Measurements from ENCODE around the gene GJB1. TPM values are rescaled to one million over a fixed set of nuclear protein-coding genes. Genes with fewer than 3 reads are reported as not detected.

GJB1 gene
- total and polyA plus RNA-seq, 2 experiments from 2014 or later, result 0.14 TPM; not detected in 1

GRCh38 chrX:71252221-71252620 is 29.2 kb downstream of the GJB1 start:
- ATAC-seq, result no peak

More at GRCh38 chrX:71252221-71252620, 29.2 kb downstream of the GJB1 start:
- no peaks in the 10 kb centered on the region for H3K9me2 ChIP-seq (ENCODE audit: insufficient read depth)
- H3K4me1 ChIP-seq (ENCODE audit: insufficient read depth), result peaks cover 10% of the 10 kb centered on the region
- peak overlapping the region; percentile 92 for H3K4me3 Mint-ChIP-seq
- H3K4me3 ChIP-seq, result peak overlapping the region; percentile 89
- H3K27ac Mint-ChIP-seq, result peak overlapping the region; percentile 27; the same call in 1 of the 2 replicates
- no peak for DNase-seq (ENCODE audit: low spot score)
- peak overlapping the region; percentile 79 for H3K4me2 ChIP-seq
- H3K36me3 ChIP-seq (ENCODE audit: insufficient read depth), result no peaks in the 10 kb centered on the region; the same call in 1 of the 2 replicates
- H3K79me2 ChIP-seq (replicated peaks; ENCODE audit: insufficient read depth), result peaks cover 16% of the 10 kb centered on the region
- H3K27me3 Mint-ChIP-seq (ENCODE audit: insufficient read depth, low read depth, poor library complexity), result peaks cover 9% of the 10 kb centered on the region
- no peaks in the 10 kb centered on the region for H3F3A ChIP-seq (replicated peaks; ENCODE audit: low read depth)
- H2AFZ ChIP-seq, result no peak overlapping the region
- H4K20me1 ChIP-seq (replicated peaks; ENCODE audit: insufficient read depth), result no peaks in the 10 kb centered on the region; the same call in 1 of the 2 replicates
- no peaks in the 10 kb centered on the region for H3K27me3 ChIP-seq (ENCODE audit: insufficient read depth)
- peaks cover 40% of the 10 kb centered on the region for H3K36me3 Mint-ChIP-seq (ENCODE audit: low read depth)
- no peaks in the 10 kb centered on the region for H3K9me3 Mint-ChIP-seq
- no peak overlapping the region for H3K27ac ChIP-seq (ENCODE audit: low read depth)
- TF ChIP-seq ETS1 (IDR thresholded peaks at IDR 0.05) (no peak), JUNB (IDR thresholded peaks at IDR 0.05; ENCODE audit: unreplicated experiment) (no peak), CTCF (conservative IDR thresholded peaks at IDR 0.05; ENCODE audit: low read depth in 2 of 2) (no peak), ZNF462 (CRISPR knock-in tag; IDR thresholded peaks at IDR 0.05) (no peak), NANOG (IDR thresholded peaks at IDR 0.05; ENCODE audit: borderline replicate concordance) (no peak), ZNF114 (CRISPR knock-in tag; IDR thresholded peaks at IDR 0.05) (no peak), CREB1 (CRISPR knock-in tag; IDR thresholded peaks at IDR 0.05; ENCODE audit: low read depth) (no peak), EZH2 (IDR thresholded peaks at IDR 0.05; ENCODE audit: low read depth, unreplicated experiment) (no peak), POLR2AphosphoS5 (IDR thresholded peaks at IDR 0.05; ENCODE audit: low read depth) (no peak), REST (IDR thresholded peaks at IDR 0.05; ENCODE audit: unreplicated experiment) (no peak), ZNF331 (CRISPR knock-in tag; IDR thresholded peaks at IDR 0.05; ENCODE audit: low read depth) (no peak), EZH2phosphoT487 (IDR thresholded peaks at IDR 0.05; ENCODE audit: unreplicated experiment) (no peak), STAT1 (IDR thresholded peaks at IDR 0.05; ENCODE audit: unreplicated experiment) (no peak)
- H3K4me1 Mint-ChIP-seq, result peaks cover 20% of the 10 kb centered on the region
